C4-2B (cell line): ENCODE results near the gene MTFR2.

Experiments
- CTCF ChIP-seq: fragments of 450-650 bp; conservative IDR thresholded peaks from 2 replicates; pipeline ENCODE4 v1.5.1; 2017; ENCODE audit warnings: mild to moderate bottlenecking
- ZFX ChIP-seq: fragments of 450-650 bp; IDR thresholded peaks from 2 replicates; pipeline ENCODE4 v1.6.1; 2017

GRCh38 chr6:136212608-136213007 lies 37.5 kb downstream of the MTFR2 start:
- no peak for TF ChIP-seq CTCF
- TF ChIP-seq ZFX: no peak
